HL-60 (cell line): ENCODE results near the gene CD80.

Experiments
- DNase-seq, 2 experiments: peaks; one replicate each; pipeline ENCODE4 v3.0.0-alpha.2; 2010 to 2020; ENCODE audit warnings: low read depth in 1 of 2, low spot score in 1 of 2
- H3K27ac ChIP-seq: fragments of 250-450 bp; sonication (Bioruptor Pico); replicated peaks from 2 replicates; pipeline ENCODE4 v1.5.1; 2020; ENCODE audit warnings: mild to moderate bottlenecking, moderate library complexity
- H3K27me3 ChIP-seq: fragments of 250-450 bp; sonication (Bioruptor Pico); 2 replicates; pipeline ENCODE4 v1.5.1; 2021; ENCODE audit warnings: mild to moderate bottlenecking, moderate library complexity; ENCODE audit not compliant: insufficient read depth, poor library complexity, severe bottlenecking
- H3K4me3 ChIP-seq: replicated peaks from 2 replicates; pipeline ENCODE4 v1.5.1; 2011; ENCODE audit warnings: mild to moderate bottlenecking, control low read depth, low read length; ENCODE audit not compliant: insufficient read depth
- CTCF ChIP-seq: IDR thresholded peaks from one replicate; pipeline ENCODE4 v1.5.1; 2011; ENCODE audit warnings: low read length, control low read depth, inconsistent platforms; ENCODE audit not compliant: insufficient read depth
- GABPA ChIP-seq: IDR thresholded peaks from 2 replicates; pipeline ENCODE4 v1.6.1; 2012; ENCODE audit warnings: low read depth
- POLR2AphosphoS5 ChIP-seq: IDR thresholded peaks from 2 replicates; pipeline ENCODE4 v1.6.1; 2012; ENCODE audit warnings: low read depth
- REST ChIP-seq: IDR thresholded peaks from 2 replicates; pipeline ENCODE4 v1.6.1; 2012; ENCODE audit warnings: low read depth; ENCODE audit not compliant: insufficient replicate concordance
- SPI1 ChIP-seq: IDR thresholded peaks from 2 replicates; pipeline ENCODE4 v1.6.1; 2012; ENCODE audit warnings: low read depth, mild to moderate bottlenecking, borderline replicate concordance

Gene CD80

GRCh38 chr3:119507404-119507803 is 52.0 kb downstream of the CD80 start:
- Histone ChIP-seq H3K4me3 (no peak overlapping the region), H3K27ac (no peak overlapping the region), H3K27me3 (no peaks in the 10 kb centered on the region)
- no peak for TF ChIP-seq POLR2AphosphoS5
- TF ChIP-seq REST = no peak
- TF ChIP-seq GABPA = no peak
- TF ChIP-seq CTCF = no peak
- no peak for TF ChIP-seq SPI1
- no peak for DNase-seq

GRCh38 chr3:119506631-119507030 is 52.8 kb downstream of the CD80 start:
- H3K4me3 ChIP-seq = no peak overlapping the region
- no peak overlapping the region for H3K27ac ChIP-seq
- TF ChIP-seq POLR2AphosphoS5 = no peak
- no peak for TF ChIP-seq GABPA
- no peak for TF ChIP-seq REST
- no peak for TF ChIP-seq CTCF
- no peak for TF ChIP-seq SPI1
- DNase-seq = no peak
- no peaks in the 10 kb centered on the region for H3K27me3 ChIP-seq

- Histone ChIP-seq H3K27me3 (no peaks in the 10 kb centered on the region), H3K27ac (no peak overlapping the region), H3K4me3 (no peak overlapping the region)
- TF ChIP-seq POLR2AphosphoS5 (no peak), GABPA (no peak), CTCF (no peak), SPI1 (no peak), REST (no peak)
- DNase-seq = no peak
Measured at GRCh38 chr3:119500901-119501300, 58.5 kb downstream of the CD80 start.
